ENCODE measurements around the gene LMOD3.

Gene LMOD3

DNA sequence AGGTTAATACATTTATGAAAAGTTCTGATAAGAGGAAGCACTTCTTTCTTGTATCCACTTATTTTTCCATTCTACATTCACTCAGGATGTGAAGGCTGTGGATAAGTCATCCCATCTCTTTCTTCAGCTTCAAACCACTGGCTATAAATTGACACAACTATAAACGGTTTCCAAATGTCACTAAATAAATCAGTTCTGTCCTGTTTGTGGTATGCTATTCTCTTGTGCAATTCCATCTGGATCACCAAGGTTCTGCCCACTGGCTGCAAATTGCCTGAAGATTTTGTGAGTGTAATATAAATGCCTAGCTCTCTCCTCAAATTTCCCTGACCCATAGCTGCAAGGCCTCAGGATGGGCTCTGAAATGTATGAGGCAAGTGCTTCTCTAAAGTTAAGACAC is 7.1 kb upstream of the LMOD3 start:
- in situ Hi-C loops (cut with HindIII; ENCODE audit: low pct_ligation_motif_present, low pct_unique_long_range_greater_than_20kb, low sequenced_read_pairs): no loop called here
- DNase-seq: no peak

- in situ Hi-C loops (cut with HindIII; ENCODE audit: low pct_ligation_motif_present, low pct_unique_long_range_greater_than_20kb, low sequenced_read_pairs): no loop called here
- no peak for DNase-seq
Observed at GRCh38 chr3:69128509-69128908, 6.1 kb upstream of the LMOD3 start.

GRCh38 chr3:69126999-69127398 is 4.6 kb upstream of the LMOD3 start:
- in situ Hi-C loops (cut with HindIII; ENCODE audit: low pct_ligation_motif_present, low pct_unique_long_range_greater_than_20kb, low sequenced_read_pairs): no loop called here
- DNase-seq: no peak

DNA sequence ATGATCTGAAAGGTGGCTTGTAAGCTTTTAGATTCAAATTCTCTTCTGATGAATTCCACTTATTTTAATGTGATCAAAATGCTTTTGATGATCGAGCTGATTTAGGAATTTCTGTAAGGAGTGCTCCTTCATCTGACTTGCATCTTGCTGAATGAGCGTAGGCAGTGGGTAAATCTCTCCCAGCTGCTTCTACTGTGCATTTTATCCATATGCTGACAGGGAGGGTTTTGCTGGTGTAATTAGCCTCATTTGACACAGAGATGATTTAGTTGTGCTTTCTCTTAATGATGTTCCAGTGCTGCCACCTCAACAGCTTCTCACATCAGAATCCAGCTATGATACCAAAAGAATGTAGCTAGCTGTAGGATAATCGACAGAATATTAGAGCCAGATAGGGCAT is 3.8 kb upstream of the LMOD3 start:
- no peak for DNase-seq
- in situ Hi-C loops (cut with HindIII; ENCODE audit: low pct_ligation_motif_present, low pct_unique_long_range_greater_than_20kb, low sequenced_read_pairs): no loop called here

GRCh38 chr3:69121950-69122349 is 445 bp downstream of the LMOD3 start:
- DNase-seq: no peak
- in situ Hi-C loops (cut with HindIII; ENCODE audit: low pct_ligation_motif_present, low pct_unique_long_range_greater_than_20kb, low sequenced_read_pairs): no loop called here

GRCh38 chr3:69121513-69121912 is 882 bp downstream of the LMOD3 start:
- in situ Hi-C loops (cut with HindIII; ENCODE audit: low pct_ligation_motif_present, low pct_unique_long_range_greater_than_20kb, low sequenced_read_pairs): no loop called here
- DNase-seq: no peak

DNA sequence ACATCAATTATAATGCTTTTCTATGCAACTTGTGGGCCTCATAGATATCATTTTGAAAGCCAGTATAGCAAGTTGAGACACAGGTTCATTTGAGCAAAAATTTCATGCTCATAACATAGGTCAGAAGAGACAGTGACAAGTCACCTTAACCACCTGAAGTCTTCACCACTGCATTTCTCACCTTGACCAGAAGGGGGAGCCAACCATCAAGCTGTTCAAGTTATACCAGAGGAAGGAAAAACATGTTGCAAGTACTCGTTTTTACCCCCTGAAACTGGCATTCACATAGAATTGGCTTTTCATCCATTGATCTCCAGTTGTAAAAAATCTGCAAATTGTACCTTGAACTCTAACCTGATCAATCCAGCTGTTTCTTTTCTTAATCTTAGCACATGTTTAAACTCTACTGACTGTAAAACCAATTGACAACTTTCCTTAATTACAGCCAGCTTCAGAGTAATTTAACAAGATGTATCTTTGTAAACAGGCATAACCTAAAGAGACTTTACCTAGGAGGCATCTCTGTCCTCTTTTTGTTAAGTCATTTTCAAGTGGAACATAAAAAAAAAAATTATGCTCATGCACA is 1.4 kb downstream of the LMOD3 start:
- in situ Hi-C loops (cut with HindIII; ENCODE audit: low pct_ligation_motif_present, low pct_unique_long_range_greater_than_20kb, low sequenced_read_pairs): no loop called here

GRCh38 chr3:69119681-69120080 is 2.7 kb downstream of the LMOD3 start:
- in situ Hi-C loops (cut with HindIII; ENCODE audit: low pct_ligation_motif_present, low pct_unique_long_range_greater_than_20kb, low sequenced_read_pairs): no loop called here
- no peak for DNase-seq

More for the DNA sequence above, 1.4 kb downstream of the LMOD3 start:
- DNase-seq: peak; percentile 65

GRCh38 chr3:69119138-69119537 is 3.3 kb downstream of the LMOD3 start:
- DNase-seq: no peak
- in situ Hi-C loops (cut with HindIII; ENCODE audit: low pct_ligation_motif_present, low pct_unique_long_range_greater_than_20kb, low sequenced_read_pairs): no loop called here

GRCh38 chr3:69118555-69118954 is 3.8 kb downstream of the LMOD3 start:
- in situ Hi-C loops (cut with HindIII; ENCODE audit: low pct_ligation_motif_present, low pct_unique_long_range_greater_than_20kb, low sequenced_read_pairs): no loop called here

GRCh38 chr3:69116897-69117296 is 5.5 kb downstream of the LMOD3 start:
- DNase-seq: no peak
- in situ Hi-C loops (cut with HindIII; ENCODE audit: low pct_ligation_motif_present, low pct_unique_long_range_greater_than_20kb, low sequenced_read_pairs): no loop called here

More at GRCh38 chr3:69118555-69118954, 3.8 kb downstream of the LMOD3 start:
- DNase-seq: no peak

DNA sequence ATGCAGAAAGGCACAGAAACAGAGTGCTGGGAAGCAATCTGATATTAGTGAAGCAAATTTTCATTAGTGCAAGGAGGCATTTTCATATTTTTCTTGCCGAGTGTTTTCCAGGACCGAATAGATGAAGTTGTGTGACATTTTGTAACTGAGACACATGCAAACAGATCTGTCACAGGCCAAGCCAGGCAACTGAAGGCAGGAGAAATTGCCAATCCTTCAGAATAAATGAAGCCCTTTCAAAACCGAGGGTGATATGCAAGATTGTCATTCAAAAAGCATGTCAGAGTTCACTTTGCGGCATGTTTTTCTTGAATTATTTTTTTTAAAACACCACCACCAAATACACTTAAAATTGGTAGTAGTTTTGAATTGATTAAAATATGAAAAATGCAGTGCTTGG is 6.2 kb downstream of the LMOD3 start:
- in situ Hi-C loops (cut with HindIII; ENCODE audit: low pct_ligation_motif_present, low pct_unique_long_range_greater_than_20kb, low sequenced_read_pairs): no loop called here
- DNase-seq: no peak

DNA sequence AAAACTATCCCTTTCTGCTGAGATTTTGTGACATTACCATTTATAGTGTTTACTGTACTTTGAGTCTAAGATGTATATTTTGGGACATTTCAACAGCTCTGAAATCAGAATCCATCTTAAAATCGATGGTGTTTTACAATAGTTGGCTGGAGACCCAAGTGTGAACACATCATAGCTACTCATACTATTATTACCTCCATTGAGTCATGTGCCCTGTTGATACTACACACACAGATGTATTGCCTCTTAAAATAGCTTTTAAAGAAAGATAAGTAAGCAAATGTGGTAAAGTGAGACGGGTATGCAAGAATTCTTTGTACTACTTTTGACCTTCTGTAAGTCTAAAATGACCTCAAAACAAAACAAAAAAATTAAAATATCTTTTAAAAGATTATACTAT is 6.7 kb downstream of the LMOD3 start:
- in situ Hi-C loops (cut with HindIII; ENCODE audit: low pct_ligation_motif_present, low pct_unique_long_range_greater_than_20kb, low sequenced_read_pairs): no loop called here
- DNase-seq: no peak

DNA sequence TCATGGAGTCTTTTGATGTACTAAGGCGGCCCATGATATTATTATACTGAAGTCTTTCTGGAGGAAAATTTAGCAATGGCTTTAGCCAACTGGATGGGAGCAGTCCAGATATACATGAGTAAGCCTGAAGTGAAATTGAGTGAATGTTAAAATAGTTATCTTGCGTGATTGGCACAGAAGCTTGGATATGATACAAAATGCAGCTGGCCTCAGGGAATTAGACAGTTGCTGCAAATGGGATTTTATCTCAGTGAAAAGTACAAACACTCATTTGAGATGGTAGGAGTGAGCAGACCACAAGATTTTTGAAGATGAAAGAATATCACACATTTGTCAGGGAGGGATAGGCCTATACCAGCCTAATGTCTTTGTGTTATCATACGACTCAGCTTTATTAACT is 8.9 kb downstream of the LMOD3 start:
- no peak for DNase-seq
- in situ Hi-C loops (cut with HindIII; ENCODE audit: low pct_ligation_motif_present, low pct_unique_long_range_greater_than_20kb, low sequenced_read_pairs): no loop called here

DNA sequence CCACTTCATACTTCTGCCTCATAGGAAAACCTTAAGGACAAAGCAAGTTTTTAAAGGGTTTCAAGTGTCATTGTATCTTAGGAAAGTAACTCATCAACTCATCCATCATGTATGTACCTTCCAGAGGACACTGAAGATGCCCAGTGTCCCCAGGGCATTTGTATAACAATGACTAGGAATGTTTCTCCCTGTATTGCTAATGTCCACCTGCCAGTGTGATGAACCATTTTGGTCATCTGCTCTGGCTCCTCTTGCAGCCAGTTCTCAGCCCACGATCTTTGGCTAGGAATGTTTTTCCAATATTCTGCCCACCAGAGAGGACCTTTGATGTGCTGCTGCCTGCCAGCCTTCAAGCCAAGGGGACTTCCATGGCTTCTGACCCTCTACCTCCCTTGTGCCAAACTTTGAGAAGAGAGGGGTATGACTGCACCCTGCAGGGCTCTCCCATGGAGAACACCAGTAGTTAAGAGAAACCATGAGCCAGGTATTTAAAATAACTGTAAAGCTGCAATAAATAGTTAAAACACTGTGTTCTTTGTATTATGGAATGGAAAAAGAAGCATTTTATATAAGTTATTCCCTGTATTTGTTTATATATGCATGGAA is 11.4 kb downstream of the LMOD3 start:
- in situ Hi-C loops (cut with HindIII; ENCODE audit: low pct_ligation_motif_present, low pct_unique_long_range_greater_than_20kb, low sequenced_read_pairs): no loop called here
- no peak for DNase-seq

- in situ Hi-C loops (cut with HindIII; ENCODE audit: low pct_ligation_motif_present, low pct_unique_long_range_greater_than_20kb, low sequenced_read_pairs): no loop called here
- DNase-seq: no peak
Observed at GRCh38 chr3:69108811-69109210, 13.6 kb downstream of the LMOD3 start.

DNA sequence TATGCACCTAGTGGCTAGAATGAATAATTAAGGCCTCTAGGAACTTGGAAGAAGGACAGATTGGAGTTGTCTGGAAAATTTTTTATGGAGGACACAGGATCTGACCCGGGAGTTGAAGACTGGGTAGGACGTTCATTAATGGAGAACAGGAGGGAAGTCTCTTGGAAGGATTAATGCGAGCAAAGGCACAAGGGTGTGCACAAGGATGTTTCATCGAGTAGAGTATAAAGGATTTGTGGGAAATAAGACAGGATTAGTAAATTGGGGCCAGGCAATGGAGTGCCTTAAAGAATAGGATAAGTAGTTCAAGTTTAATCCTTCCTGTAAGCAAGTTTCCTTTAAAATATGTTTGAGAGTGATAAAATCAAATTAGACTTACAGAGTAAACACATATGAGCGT is 14.6 kb downstream of the LMOD3 start:
- in situ Hi-C loops (cut with HindIII; ENCODE audit: low pct_ligation_motif_present, low pct_unique_long_range_greater_than_20kb, low sequenced_read_pairs): no loop called here
- no peak for DNase-seq

DNA sequence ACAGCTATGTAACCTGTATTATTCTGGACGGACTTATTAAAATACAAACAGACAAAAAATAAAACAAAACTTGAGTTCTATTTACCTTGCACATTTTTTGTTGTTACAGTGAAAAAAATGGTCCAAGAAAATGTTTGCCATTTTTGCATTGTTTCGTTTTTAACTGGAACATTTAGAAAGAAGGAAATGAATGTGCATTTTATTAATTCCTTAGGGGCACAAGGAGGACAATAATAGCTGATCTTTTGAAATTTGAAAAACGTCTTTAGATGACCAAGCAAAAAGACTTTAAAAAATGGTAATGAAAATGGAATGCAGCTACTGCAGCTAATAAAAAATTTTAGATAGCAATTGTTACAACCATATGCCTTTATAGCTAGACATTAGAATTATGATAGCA is 17.1 kb downstream of the LMOD3 start:
- in situ Hi-C loops (cut with HindIII; ENCODE audit: low pct_ligation_motif_present, low pct_unique_long_range_greater_than_20kb, low sequenced_read_pairs): no loop called here
- DNase-seq: no peak

GRCh38 chr3:69104586-69104985 is 17.8 kb downstream of the LMOD3 start:
- in situ Hi-C loops (cut with HindIII; ENCODE audit: low pct_ligation_motif_present, low pct_unique_long_range_greater_than_20kb, low sequenced_read_pairs): no loop called here
- DNase-seq: no peak

- in situ Hi-C loops (cut with HindIII; ENCODE audit: low pct_ligation_motif_present, low pct_unique_long_range_greater_than_20kb, low sequenced_read_pairs): no loop called here
- DNase-seq: no peak
Observed at GRCh38 chr3:69103123-69103522, 19.3 kb downstream of the LMOD3 start.

DNA sequence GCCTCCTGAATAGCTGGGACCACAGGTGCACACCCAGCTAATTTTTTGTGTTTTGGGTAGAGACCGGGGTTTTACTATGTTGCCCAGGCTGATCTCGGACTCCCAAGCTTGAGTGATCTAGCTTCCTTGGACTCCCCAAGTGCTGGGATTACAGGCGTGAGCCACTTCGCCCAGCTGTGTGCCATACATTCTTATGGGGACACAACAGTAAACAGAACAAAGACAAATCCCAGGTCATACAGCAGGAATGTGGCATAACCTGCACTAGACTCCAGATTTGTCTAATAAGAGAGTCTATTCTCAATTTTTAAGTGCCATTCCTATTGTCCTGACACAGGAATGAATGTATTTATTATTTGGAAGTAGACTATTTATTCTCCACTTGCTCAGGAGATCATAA is 20.0 kb downstream of the LMOD3 start:
- in situ Hi-C loops (cut with HindIII; ENCODE audit: low pct_ligation_motif_present, low pct_unique_long_range_greater_than_20kb, low sequenced_read_pairs): no loop called here
- DNase-seq: no peak
